Adrenal gland (tissue), 12 donors: ENCODE results near the gene SLC13A3. TPM values are rescaled to one million over a fixed set of nuclear protein-coding genes. Genes with fewer than 3 reads are reported as not detected.

Experiments used
- DNase-seq, 7 donors: peaks; one replicate each; pipeline ENCODE4 v3.0.0-alpha.2; 2019 to 2020
- H3K27ac ChIP-seq, 5 donors: fragments of 200-600 bp; sonication (generic) in 4 of 5; 1 replicate in 3 of 5; 2 replicates in 2 of 5; pipeline versions ENCODE4 v1.5.1 to v1.8.0; 2016 to 2020; ENCODE audit warnings: mild to moderate bottlenecking in 1 of 5
- H3K27me3 ChIP-seq: fragments of 200-600 bp; 2 replicates; pipeline ENCODE4 v1.8.0; 2021
- H3K36me3 ChIP-seq, 2 donors: fragments of 200-600 bp; replicated peaks in 1 of 2; 1 replicate in 1 of 2; 2 replicates in 1 of 2; pipeline versions ENCODE4 v1.5.1 to v1.8.0; 2018 to 2022
- H3K4me1 ChIP-seq, 2 donors: fragments of 200-600 bp; replicated peaks in 1 of 2; 1 replicate in 1 of 2; 2 replicates in 1 of 2; pipeline versions ENCODE4 v1.5.1 to v1.8.0; 2018 to 2021
- H3K4me3 ChIP-seq, 4 donors: fragments of 200-600 bp; sonication (generic) in 3 of 4; one replicate each; pipeline ENCODE4 v1.5.1; 2016 to 2018
- H3K9me3 ChIP-seq, 3 donors: fragments of 200-600 bp; sonication (generic) in 1 of 3; replicated peaks in 1 of 3; 1 replicate in 2 of 3; 2 replicates in 1 of 3; pipeline versions ENCODE4 v1.5.1 to v1.8.0; 2016 to 2021
- POLR2A ChIP-seq, 2 donors: fragments of 450-650 bp; IDR thresholded peaks; one replicate each; pipeline ENCODE4 v1.6.1; 2017; ENCODE audit warnings: antibody characterized with exemption in 2 of 2, mild to moderate bottlenecking in 2 of 2, moderate library complexity in 1 of 2
- WGBS, 4 donors: extraction: QIAGEN DNeasy Blood & Tissue Kit in 2 of 4; methylation state at CpG; one replicate each; pipeline versions ENCODE4 v1.1.5 to v1.1.7; 2013 to 2017; 5-methylcytosine and 5-hydroxymethylcytosine counted together
- intact Hi-C, 2 donors: fragments of 100-400 bp; cut with DNase I; formaldehyde crosslinking; loops; one replicate each; pipeline versions ENCODE4 v1.14.1 to v1.15.0; 2022 to 2023
- polyA plus RNA-seq, 3 donors: library from polyadenylated mRNA; stranded (reverse); fragments of 200-250 nt in 2 of 3; fragments of 350-450 nt in 1 of 3; fragmentation: Illumina TruSeq in 1 of 3; extraction: RNeasy Lipid Tissue Mini Kit (QIAGEN cat#74804) in 1 of 3; gene quantifications; one replicate each; pipeline ENCODE4 v1.2.3, GENCODE V29; 2013 to 2014
- total RNA-seq, 9 donors: library from RNA; depleted of rRNA in 4 of 9; stranded (reverse); fragments of >200 nt in 4 of 9; fragments of 120-200 nt in 1 of 9; fragmentation: NEBNext Ultra II Directional in 1 of 9; extraction: Animal tissue kit (Norgen Biotek cat#: 25700) in 1 of 9; gene quantifications; one replicate each; pipeline versions ENCODE4 v1.1.0 to v1.2.4, GENCODE V29; 2013 to 2023
- TF ChIP-seq, protein P1 (sequence below), 6 experiments: fragments of 450-650 bp in 4 of 6; fragments of 200-600 bp in 2 of 6; sonication (generic) in 1 of 6; IDR thresholded peaks; 1 replicate in 5 of 6; 2 replicates in 1 of 6; pipeline versions ENCODE4 v1.5.1 to v1.8.0; 2016 to 2021; ENCODE audit warnings: antibody characterized with exemption in 6 of 6, mild to moderate bottlenecking in 2 of 6, moderate library complexity in 1 of 6
- donor health status: healthy with polysubstance abuse.
- donor health status: Bipolar disorder and iron deficiency.
- donor health status: DM: yes; HTN: yes; CAD: no.
- donor health status: DM: no; HTN: no; CAD: no.
- donor health status: DM: no; HTN: no; CAD: no.
- donor health status: DM: yes; HTN: yes; CAD: no.

Gene SLC13A3
- total and polyA plus RNA-seq, 12 donors = 1.5 to 11.2 (median 3.9) TPM

GRCh38 chr20:46587986-46588385, 63.3 kb downstream of the SLC13A3 start:
- WGBS, 4 donors = 67 to 95% (median 81%) methylated on average over 4 to 7 of the region's 7 CpGs
- no peak for TF ChIP-seq POLR2A (IDR thresholded peaks at IDR 0.05)
- TF ChIP-seq, protein P1, sequence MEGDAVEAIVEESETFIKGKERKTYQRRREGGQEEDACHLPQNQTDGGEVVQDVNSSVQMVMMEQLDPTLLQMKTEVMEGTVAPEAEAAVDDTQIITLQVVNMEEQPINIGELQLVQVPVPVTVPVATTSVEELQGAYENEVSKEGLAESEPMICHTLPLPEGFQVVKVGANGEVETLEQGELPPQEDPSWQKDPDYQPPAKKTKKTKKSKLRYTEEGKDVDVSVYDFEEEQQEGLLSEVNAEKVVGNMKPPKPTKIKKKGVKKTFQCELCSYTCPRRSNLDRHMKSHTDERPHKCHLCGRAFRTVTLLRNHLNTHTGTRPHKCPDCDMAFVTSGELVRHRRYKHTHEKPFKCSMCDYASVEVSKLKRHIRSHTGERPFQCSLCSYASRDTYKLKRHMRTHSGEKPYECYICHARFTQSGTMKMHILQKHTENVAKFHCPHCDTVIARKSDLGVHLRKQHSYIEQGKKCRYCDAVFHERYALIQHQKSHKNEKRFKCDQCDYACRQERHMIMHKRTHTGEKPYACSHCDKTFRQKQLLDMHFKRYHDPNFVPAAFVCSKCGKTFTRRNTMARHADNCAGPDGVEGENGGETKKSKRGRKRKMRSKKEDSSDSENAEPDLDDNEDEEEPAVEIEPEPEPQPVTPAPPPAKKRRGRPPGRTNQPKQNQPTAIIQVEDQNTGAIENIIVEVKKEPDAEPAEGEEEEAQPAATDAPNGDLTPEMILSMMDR (IDR thresholded peaks at IDR 0.05) = no peak

GRCh38 chr20:46586724-46587123, 64.5 kb downstream of the SLC13A3 start:
- intact Hi-C loops = no loop called here
- WGBS, 4 donors = 97 to 98% (median 97%) methylated on average over 5 of the region's 5 CpGs
- no peaks in the 10 kb centered on the region for H3K9me3 ChIP-seq
- no peak overlapping the region for H3K4me3 ChIP-seq
- no peaks in the 10 kb centered on the region for H3K4me1 ChIP-seq
- no peaks in the 10 kb centered on the region for H3K36me3 ChIP-seq
- TF ChIP-seq, protein P1 (IDR thresholded peaks at IDR 0.05) = no peak
- no peak for TF ChIP-seq POLR2A (IDR thresholded peaks at IDR 0.05)
- H3K27ac ChIP-seq = no peak overlapping the region
- H3K27me3 ChIP-seq = no peaks in the 10 kb centered on the region
- DNase-seq = no peak

More at GRCh38 chr20:46587986-46588385, 63.3 kb downstream of the SLC13A3 start:
- H3K27me3 ChIP-seq = no peaks in the 10 kb centered on the region
- H3K4me1 ChIP-seq = no peaks in the 10 kb centered on the region
- intact Hi-C loops = no loop called here
- no peak overlapping the region for H3K4me3 ChIP-seq
- H3K27ac ChIP-seq = no peak overlapping the region
- DNase-seq = no peak
- no peaks in the 10 kb centered on the region for H3K36me3 ChIP-seq
- no peaks in the 10 kb centered on the region for H3K9me3 ChIP-seq

DNA sequence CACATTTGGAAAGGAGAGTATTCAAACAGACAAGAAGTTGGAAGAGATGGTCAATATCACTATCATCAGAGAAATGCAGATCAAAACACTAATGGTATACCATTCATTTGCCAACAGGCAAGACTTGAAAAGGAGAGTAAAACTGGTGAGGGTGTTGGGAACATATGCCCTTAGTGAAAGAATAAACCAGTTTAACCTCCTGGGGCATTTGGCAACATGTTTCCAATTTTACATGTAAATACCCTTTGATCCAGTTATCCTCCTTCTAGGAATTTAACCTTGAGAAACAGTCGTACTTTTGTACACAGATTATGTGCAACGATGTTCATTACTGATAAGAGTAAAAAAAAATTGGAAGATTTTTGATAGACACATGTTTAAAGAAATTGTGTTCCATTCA, 66.8 kb downstream of the SLC13A3 start:
- no peaks in the 10 kb centered on the region for H3K9me3 ChIP-seq
- intact Hi-C loops = no loop called here
- WGBS, 4 donors = 24 to 37% (median 31%) methylated on average over 2 of the region's 2 CpGs
- TF ChIP-seq, protein P1 (IDR thresholded peaks at IDR 0.05) = no peak
- no peak for TF ChIP-seq POLR2A (IDR thresholded peaks at IDR 0.05)
- H3K27ac ChIP-seq = no peak overlapping the region
- DNase-seq = no peak
- no peaks in the 10 kb centered on the region for H3K36me3 ChIP-seq
- no peak overlapping the region for H3K4me3 ChIP-seq
- no peaks in the 10 kb centered on the region for H3K27me3 ChIP-seq
- no peaks in the 10 kb centered on the region for H3K4me1 ChIP-seq

DNA sequence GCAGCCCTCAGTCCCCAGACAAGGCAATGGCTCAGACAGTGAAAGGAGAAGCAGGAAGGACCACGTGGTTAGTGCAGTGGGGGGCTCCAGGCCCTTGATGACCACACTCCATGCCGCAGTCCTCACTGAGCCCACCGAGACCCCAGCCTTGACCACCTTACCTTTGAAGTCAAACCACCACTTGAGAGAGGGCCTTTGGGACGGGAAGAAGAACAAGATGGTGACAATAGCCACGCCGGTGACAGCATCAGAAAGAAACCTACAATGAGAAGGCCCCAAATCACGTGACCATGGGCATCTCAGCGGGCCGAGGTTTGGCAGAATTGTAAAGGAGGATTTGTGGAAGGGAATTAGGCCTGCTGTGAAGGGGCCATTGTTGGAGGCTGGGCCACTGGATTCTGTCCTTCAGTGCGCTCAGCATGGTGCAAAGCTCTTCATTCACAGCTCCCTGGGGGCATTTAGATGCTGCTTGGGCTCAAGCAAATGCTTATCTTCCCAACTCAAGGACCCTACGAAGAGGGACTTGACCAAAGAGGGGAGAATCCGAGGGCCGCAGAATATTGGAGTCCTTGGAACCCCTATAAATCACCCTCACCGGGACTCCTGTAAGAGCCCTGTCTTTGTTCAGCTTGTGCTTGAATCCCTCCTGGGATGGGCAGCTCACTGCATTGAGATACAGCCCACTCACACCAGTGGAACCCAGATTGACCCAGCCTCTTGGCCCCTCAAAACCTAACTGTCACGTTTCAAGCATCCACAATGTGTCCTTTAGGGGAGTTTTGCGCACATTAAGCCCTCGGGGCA, 67.6 kb downstream of the SLC13A3 start:
- intact Hi-C loops = no loop called here
- 83 to 86% (median 84%) methylated on average over 17 of the region's 17 CpGs for WGBS, 4 donors
- DNase-seq = no peak

More for the DNA sequence above, 67.6 kb downstream of the SLC13A3 start:
- Histone ChIP-seq H3K27me3 (no peaks in the 10 kb centered on the region), H3K27ac (no peak overlapping the region), H3K36me3 (no peaks in the 10 kb centered on the region), H3K4me3 (no peak overlapping the region), H3K4me1 (no peaks in the 10 kb centered on the region), H3K9me3 (no peaks in the 10 kb centered on the region)
- no peak for TF ChIP-seq POLR2A (IDR thresholded peaks at IDR 0.05)
- TF ChIP-seq, protein P1 (IDR thresholded peaks at IDR 0.05) = no peak
